B cell (primary cell): ENCODE measurements around the gene SPATA2. TPM values are rescaled to one million over a fixed set of nuclear protein-coding genes. Genes with fewer than 3 reads are reported as not detected.

ENCODE experiments used
- ATAC-seq: fragments of 200-7000 bp; cut with Tn5 transposase; one replicate; pipeline ENCODE4 v1.10.0; 2021; ENCODE audit warnings: low read depth, mild to moderate bottlenecking, moderate number of reproducible peaks, moderate library complexity
- CTCF ChIA-PET: fragments of 350-600 bp; sonication (Branson Sonifier 250); formaldehyde crosslinking; loops from one replicate; lab custom pipeline; 2021; ENCODE audit warnings: antibody characterized with exemption, inconsistent platforms; lab: Charles Lee
- POLR2A ChIA-PET: fragments of 350-600 bp; sonication (Branson Sonifier 250); formaldehyde crosslinking; loops from one replicate; lab custom pipeline; 2021; ENCODE audit warnings: antibody characterized with exemption; lab: Charles Lee
- DNase-seq: peaks from one replicate; pipeline ENCODE4 v3.0.0; 2013
- H2AFZ ChIP-seq: 2 replicates; pipeline ENCODE4 v1.6.1; 2012; ENCODE audit warnings: mild to moderate bottlenecking, low read depth, low read length; ENCODE audit not compliant: insufficient read depth, poor library complexity, severe bottlenecking
- H3K27ac ChIP-seq, 2 donors: 1 replicate in 1 of 2; 2 replicates in 1 of 2; pipeline ENCODE4 v1.5.1; 2012 to 2013; ENCODE audit warnings: low read length in 2 of 2, mild to moderate bottlenecking in 2 of 2, moderate library complexity in 1 of 2
- H3K27me3 ChIP-seq, 4 experiments: fragments of 200-600 bp in 1 of 4; sonication (generic) in 1 of 4; replicated peaks in 1 of 4; 1 replicate in 2 of 4; 2 replicates in 2 of 4; pipeline versions ENCODE4 v1.6.1 to v1.7.0; 2013 to 2016; ENCODE audit warnings: low read length in 3 of 4, mild to moderate bottlenecking in 2 of 4, mixed read lengths in 1 of 4, moderate library complexity in 1 of 4; ENCODE audit not compliant: insufficient read depth in 4 of 4, control insufficient read depth in 3 of 4; ENCODE audit errors: control extremely low read depth in 1 of 4
- H3K36me3 ChIP-seq, 2 experiments: replicated peaks in 1 of 2; 1 replicate in 1 of 2; 2 replicates in 1 of 2; pipeline versions ENCODE4 v1.6.1 to v1.7.1; 2013; ENCODE audit warnings: low read length in 1 of 2; ENCODE audit not compliant: insufficient read depth in 2 of 2, control insufficient read depth in 1 of 2; ENCODE audit errors: control extremely low read depth in 1 of 2, extremely low read depth in 1 of 2
- H3K4me1 ChIP-seq, 2 donors: fragments of 200-600 bp in 1 of 2; sonication (generic) in 1 of 2; 1 replicate in 1 of 2; 2 replicates in 1 of 2; pipeline versions ENCODE4 v1.5.1 to v1.6.1; 2013 to 2017; ENCODE audit warnings: low read length in 2 of 2; ENCODE audit not compliant: control insufficient read depth in 2 of 2, insufficient read depth in 2 of 2
- H3K4me2 ChIP-seq: replicated peaks from 2 replicates; pipeline ENCODE3; 2012; ENCODE audit warnings: mild to moderate bottlenecking, low read depth, low read length; ENCODE audit not compliant: poor library complexity, severe bottlenecking
- H3K4me3 ChIP-seq, 5 experiments: fragments of 200-600 bp in 1 of 5; sonication (generic) in 1 of 5; 1 replicate in 3 of 5; 2 replicates in 2 of 5; pipeline versions ENCODE4 v1.5.1 to v1.7.0; 2011 to 2016; ENCODE audit warnings: low read length in 4 of 5, mild to moderate bottlenecking in 4 of 5, low read depth in 2 of 5, control low read depth in 1 of 5, moderate library complexity in 1 of 5; ENCODE audit not compliant: insufficient read depth in 1 of 5; ENCODE audit errors: control extremely low read depth in 1 of 5, extremely low read depth in 1 of 5
- H3K79me2 ChIP-seq: fragments of 200-600 bp; sonication (generic); one replicate; pipeline ENCODE4 v1.6.0; 2016; ENCODE audit warnings: low read length; ENCODE audit not compliant: control insufficient read depth, insufficient read depth
- H3K9ac ChIP-seq: fragments of 200-600 bp; sonication (generic); 2 replicates; pipeline ENCODE4 v1.6.1; 2017; ENCODE audit warnings: mild to moderate bottlenecking, low read length, moderate library complexity
- H3K9me3 ChIP-seq, 3 donors: one replicate each; pipeline versions ENCODE4 v1.6.1 to v1.7.1; 2013; ENCODE audit warnings: low read length in 2 of 3; ENCODE audit not compliant: control insufficient read depth in 2 of 3, insufficient read depth in 1 of 3; ENCODE audit errors: control extremely low read depth in 1 of 3
- H4K20me1 ChIP-seq: 2 replicates; pipeline ENCODE4 v1.6.0; 2012; ENCODE audit warnings: mild to moderate bottlenecking, low read length; ENCODE audit not compliant: insufficient read depth, control insufficient read depth, poor library complexity, severe bottlenecking
- H3K27ac Mint-ChIP-seq: one replicate; pipeline ENCODE4 v1.8.0; 2021; ENCODE audit warnings: mixed read lengths
- H3K27me3 Mint-ChIP-seq: one replicate; pipeline ENCODE4 v1.8.0; 2021; ENCODE audit warnings: mixed read lengths
- H3K4me1 Mint-ChIP-seq: one replicate; pipeline ENCODE4 v1.8.0; 2021; ENCODE audit warnings: mixed read lengths
- H3K4me3 Mint-ChIP-seq: one replicate; pipeline ENCODE4 v1.8.0; 2021; ENCODE audit warnings: mixed read lengths
- H3K9me3 Mint-ChIP-seq: one replicate; pipeline ENCODE4 v1.8.0; 2022; ENCODE audit warnings: mixed read lengths; ENCODE audit not compliant: insufficient read depth
- EZH2 ChIP-seq: IDR thresholded peaks from 2 replicates; pipeline ENCODE4 v1.6.1; 2012; ENCODE audit warnings: borderline replicate concordance, low read depth, mild to moderate bottlenecking, moderate library complexity, low read length; ENCODE audit not compliant: insufficient read depth, poor library complexity, severe bottlenecking
- WGBS: methylation state at CpG from one replicate; pipeline ENCODE4 v1.1.5; 2013; ENCODE audit warnings: missing lambda C conversion rate; ENCODE audit not compliant: insufficient coverage; 5-methylcytosine and 5-hydroxymethylcytosine counted together
- intact Hi-C: fragments of 100-400 bp; cut with micrococcal nuclease; formaldehyde crosslinking; loops from one replicate; pipeline ENCODE4 v1.10.0; 2022
- polyA plus RNA-seq: library from polyadenylated mRNA; depleted of rRNA; stranded (reverse); fragments of >200 nt; gene quantifications from 2 replicates; pipeline ENCODE4 v1.2.3, GENCODE V29; 2012
- total RNA-seq, 2 donors: library from RNA; stranded (reverse); fragments of 120-200 nt in 1 of 2; gene quantifications; 1 replicate in 1 of 2; 2 replicates in 1 of 2; pipeline versions ENCODE4 v1.2.3 to v1.2.4, GENCODE V29; 2013 to 2022
- TF ChIP-seq, protein P1 (sequence below): fragments of 200-600 bp; IDR thresholded peaks from one replicate; pipeline ENCODE4 v1.8.0; 2022; ENCODE audit warnings: antibody characterized with exemption, mild to moderate bottlenecking

Gene SPATA2
- total and polyA plus RNA-seq, 2 donors (not counting 1 experiment from before 2014, with no cell fraction given), result 10.7 to 20.0 TPM

GRCh38 chr20:49936153-49937026, 21.1 kb upstream of the SPATA2 start, which contains the start of gene RNF114:
Gene RNF114, plus strand, starts transcription at chr20:49936397. Its CDS starts 16 bp downstream, at chr20:49936413.
- Histone ChIP-seq H3K27me3 (no peaks in the 10 kb centered on the region), H3K9ac (peak within 1 kb of the TSS; percentile 98), H3K79me2 (peaks cover 58% of the 10 kb centered on the region), H3K4me1 (peaks cover 33 to 42% of the 10 kb centered on the region in 2 donors), H3K9me3 (no peaks in the 10 kb centered on the region), H4K20me1 (peaks cover 50% of the 10 kb centered on the region), H3K27ac (peak within 1 kb of the TSS; percentile 89 to 90), H3K36me3 (peaks cover 1 to 8% of the 10 kb centered on the region in 2 experiments), H3K4me3 (peak within 1 kb of the TSS; percentile 78 to 99 (median 94)), H3K4me2 (peak within 1 kb of the TSS; percentile 87), H2AFZ (peak within 1 kb of the TSS; percentile 90)
- no peak for TF ChIP-seq EZH2
- TF ChIP-seq, protein P1, sequence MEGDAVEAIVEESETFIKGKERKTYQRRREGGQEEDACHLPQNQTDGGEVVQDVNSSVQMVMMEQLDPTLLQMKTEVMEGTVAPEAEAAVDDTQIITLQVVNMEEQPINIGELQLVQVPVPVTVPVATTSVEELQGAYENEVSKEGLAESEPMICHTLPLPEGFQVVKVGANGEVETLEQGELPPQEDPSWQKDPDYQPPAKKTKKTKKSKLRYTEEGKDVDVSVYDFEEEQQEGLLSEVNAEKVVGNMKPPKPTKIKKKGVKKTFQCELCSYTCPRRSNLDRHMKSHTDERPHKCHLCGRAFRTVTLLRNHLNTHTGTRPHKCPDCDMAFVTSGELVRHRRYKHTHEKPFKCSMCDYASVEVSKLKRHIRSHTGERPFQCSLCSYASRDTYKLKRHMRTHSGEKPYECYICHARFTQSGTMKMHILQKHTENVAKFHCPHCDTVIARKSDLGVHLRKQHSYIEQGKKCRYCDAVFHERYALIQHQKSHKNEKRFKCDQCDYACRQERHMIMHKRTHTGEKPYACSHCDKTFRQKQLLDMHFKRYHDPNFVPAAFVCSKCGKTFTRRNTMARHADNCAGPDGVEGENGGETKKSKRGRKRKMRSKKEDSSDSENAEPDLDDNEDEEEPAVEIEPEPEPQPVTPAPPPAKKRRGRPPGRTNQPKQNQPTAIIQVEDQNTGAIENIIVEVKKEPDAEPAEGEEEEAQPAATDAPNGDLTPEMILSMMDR, result no peak
- peaks cover 49% of the 10 kb centered on the region for H3K4me1 Mint-ChIP-seq
- H3K27me3 Mint-ChIP-seq, result no peaks in the 10 kb centered on the region
- H3K9me3 Mint-ChIP-seq, result no peaks in the 10 kb centered on the region
- ATAC-seq (peak; percentile 93), DNase-seq (peak; percentile 93)
- intact Hi-C loops, result loop anchor here (1.0 to 5.0 kb wide), 7 partner anchors 8 to 796 kb away; partner anchors contain the start of genes PARD6B, SLC9A8 and SPATA2
- ChIA-PET POLR2A (interaction anchor here (0.5 to 2.1 kb wide), 7 partner anchors 13 to 658 kb away, joined by 3 to 19 read pairs (median 4); partner anchors contain the start of genes PEDS1 and ZNFX1), CTCF (interaction anchor here (0.5 to 2.3 kb wide), 11 partner anchors 10 to 255 kb away, joined by 3 to 12 read pairs (median 4); partner anchors contain the start of gene CEBPB)
- peak within 1 kb of the TSS; percentile 99 for H3K4me3 Mint-ChIP-seq
- under 1% methylated on average over 78 of the region's 79 CpGs for WGBS
- peak within 1 kb of the TSS; percentile 93 for H3K27ac Mint-ChIP-seq
